K562 treated with DMSO at 1 percent for 48 hours (cell line): ENCODE measurements around the gene NOS1AP. TPM values are rescaled to one million over a fixed set of nuclear protein-coding genes. Genes with fewer than 3 reads are reported as not detected.

Source experiments
- total RNA-seq: library from RNA; unstranded; fragments of 300-600 nt; gene quantifications from 2 replicates; pipeline ENCODE4 v1.2.3, GENCODE V29; 2022; ENCODE audit warnings: low replicate concordance; ENCODE audit errors: extremely low read depth

Gene NOS1AP
- total RNA-seq, result not detected in 2 replicates

GRCh38 chr1:162069334-162070093 lies at the start of gene NOS1AP:
TSS of gene NOS1AP (plus strand) at chr1:162069691. CDS start at chr1:162070178, 487 bp downstream.

GRCh38 chr1:162023547-162024501 lies 45.7 kb upstream of the NOS1AP start, which contains the start of gene OLFML2B:
TSS of gene OLFML2B (minus strand) at chr1:162023869. CDS start at chr1:162023430, 439 bp downstream.

GRCh38 chr1:162376691-162377090 lies 307.2 kb downstream of the NOS1AP start, which contains the start of gene SPATA46:
TSS of gene SPATA46 (minus strand) at chr1:162376854. CDS start at chr1:162376790, 64 bp downstream.

GRCh38 chr1:162381383-162381782 lies 311.9 kb downstream of the NOS1AP start, which contains the start of gene C1orf226:
TSS of gene C1orf226 (plus strand) at chr1:162381728. CDS start at chr1:162381902, 174 bp downstream.

GRCh38 chr1:162412002-162412401 lies 342.5 kb downstream of the NOS1AP start, which contains the start of gene SH2D1B:
TSS of gene SH2D1B (minus strand) at chr1:162412136. CDS start at chr1:162412016, 120 bp downstream.

Other genes with a start within 250 kb of the NOS1AP start
- not detected in 2 replicates for gene OLFML2B, start 45.8 kb upstream of the NOS1AP start, total RNA-seq